A673 (cell line): ENCODE results near the gene ST6GALNAC3. TPM values are rescaled to one million over a fixed set of nuclear protein-coding genes. Genes with fewer than 3 reads are reported as not detected.
A peak's percentile ranks its signal among the peaks of the same experiment; 100 is the strongest.

Source experiments
- BruUV-seq: library from RNA; stranded (reverse); fragments of 400-500 nt; replicated peaks from 2 replicates; lab custom pipeline; 2021; lab: Mats Ljungman, UMichigan
- CTCF ChIA-PET: fragments of 300-600 bp; sonication (Branson Sonifier 250); formaldehyde crosslinking; loops from one replicate; lab custom pipeline; 2022; ENCODE audit warnings: antibody characterized with exemption; lab: Charles Lee
- POLR2A ChIA-PET: fragments of 300-600 bp; sonication (Branson Sonifier 250); formaldehyde crosslinking; loops from one replicate; lab custom pipeline; 2022; ENCODE audit warnings: antibody characterized with exemption; ENCODE audit not compliant: low non-redundant PET; lab: Charles Lee
- DNase-seq: peaks from one replicate; pipeline ENCODE4 v3.0.0-alpha.2; 2015; ENCODE audit warnings: low spot score
- H3K27ac ChIP-seq: fragments of 200-600 bp; sonication (generic); 2 replicates; pipeline ENCODE4 v1.5.1; 2016; ENCODE audit warnings: mixed run types, low read depth, mild to moderate bottlenecking, mixed read lengths, antibody characterized with exemption, low read length; ENCODE audit not compliant: poor library complexity, severe bottlenecking
- H3K27me3 ChIP-seq: fragments of 200-600 bp; sonication (generic); replicated peaks from 2 replicates; pipeline ENCODE4 v1.6.1; 2017; ENCODE audit warnings: mixed run types, low read depth, mild to moderate bottlenecking, mixed read lengths, antibody characterized with exemption, low read length; ENCODE audit not compliant: insufficient read depth, poor library complexity
- H3K36me3 ChIP-seq: fragments of 200-600 bp; sonication (generic); 2 replicates; pipeline ENCODE4 v1.6.1; 2016; ENCODE audit warnings: mixed run types, mild to moderate bottlenecking, mixed read lengths, antibody characterized with exemption, low read length; ENCODE audit not compliant: insufficient read depth, poor library complexity, severe bottlenecking
- H3K4me1 ChIP-seq: fragments of 200-600 bp; sonication (generic); 2 replicates; pipeline ENCODE4 v1.6.1; 2017; ENCODE audit warnings: mixed run types, mild to moderate bottlenecking, mixed read lengths, antibody characterized with exemption, low read length; ENCODE audit not compliant: insufficient read depth, poor library complexity, severe bottlenecking
- H3K4me3 ChIP-seq: fragments of 200-600 bp; sonication (generic); 2 replicates; pipeline ENCODE4 v1.5.1; 2016; ENCODE audit warnings: low read depth, mixed run types, mild to moderate bottlenecking, mixed read lengths, low read length; ENCODE audit not compliant: poor library complexity, severe bottlenecking
- H3K9me3 ChIP-seq: fragments of 200-600 bp; sonication (generic); 2 replicates; pipeline ENCODE4 v1.6.1; 2016; ENCODE audit warnings: mixed run types, low read depth, mild to moderate bottlenecking, mixed read lengths, antibody characterized with exemption, low read length; ENCODE audit not compliant: poor library complexity, severe bottlenecking
- CTCF ChIP-seq: fragments of 300-800, 200-600 bp; sonication (generic); conservative IDR thresholded peaks from 2 replicates; pipeline ENCODE4 v1.5.1; 2017; ENCODE audit warnings: low read depth, mild to moderate bottlenecking, antibody characterized with exemption, low read length, moderate library complexity, mixed read lengths
- EZH2 ChIP-seq: fragments of 200-600 bp; sonication (generic); IDR thresholded peaks from 2 replicates; pipeline ENCODE4 v1.6.1; 2017; ENCODE audit warnings: borderline replicate concordance, low read depth, mild to moderate bottlenecking, mixed read lengths, antibody characterized with exemption, low read length; ENCODE audit not compliant: poor library complexity, severe bottlenecking
- intact Hi-C: fragments of 100-400 bp; cut with micrococcal nuclease; formaldehyde crosslinking; loops from one replicate; pipeline ENCODE4 v1.10.0; 2022; ENCODE audit not compliant: unreplicated experiment
- total RNA-seq: library from RNA; stranded (reverse); gene quantifications from 2 replicates; pipeline ENCODE4 v1.2.3, GENCODE V29; 2021

Gene ST6GALNAC3
- total RNA-seq, 1 experiment from 2014 or later = 1.2 TPM

GRCh38 chr1:76198452-76198851 is 123.9 kb downstream of the ST6GALNAC3 start:
- no TSS peak for BruUV-seq

GRCh38 chr1:76202670-76203069 is 128.1 kb downstream of the ST6GALNAC3 start:
- no peaks in the 10 kb centered on the region for H3K4me1 ChIP-seq
- no peak for TF ChIP-seq CTCF
- no peak for TF ChIP-seq EZH2
- ChIA-PET POLR2A (no interaction called here), CTCF (no interaction called here)
- no peak for DNase-seq
- H3K36me3 ChIP-seq = no peaks in the 10 kb centered on the region
- no TSS peak for BruUV-seq
- H3K27me3 ChIP-seq = no peaks in the 10 kb centered on the region
- H3K27ac ChIP-seq = no peak overlapping the region
- no peaks in the 10 kb centered on the region for H3K9me3 ChIP-seq
- no peak overlapping the region for H3K4me3 ChIP-seq
- intact Hi-C loops = no loop called here

More at GRCh38 chr1:76198452-76198851, 123.9 kb downstream of the ST6GALNAC3 start:
- CTCF ChIA-PET = no interaction called here
- no peaks in the 10 kb centered on the region for H3K9me3 ChIP-seq
- H3K27ac ChIP-seq = no peak overlapping the region
- TF ChIP-seq CTCF (no peak), EZH2 (no peak)
- POLR2A ChIA-PET = no interaction called here
- H3K4me3 ChIP-seq = no peak overlapping the region
- no peaks in the 10 kb centered on the region for H3K4me1 ChIP-seq
- no peaks in the 10 kb centered on the region for H3K36me3 ChIP-seq
- DNase-seq = peak; percentile 2
- no peaks in the 10 kb centered on the region for H3K27me3 ChIP-seq
- intact Hi-C loops = no loop called here

- Histone ChIP-seq H3K27me3 (no peaks in the 10 kb centered on the region), H3K4me3 (no peak overlapping the region), H3K36me3 (no peaks in the 10 kb centered on the region), H3K27ac (no peak overlapping the region), H3K4me1 (no peaks in the 10 kb centered on the region), H3K9me3 (no peaks in the 10 kb centered on the region)
- no TSS peak for BruUV-seq
- CTCF ChIA-PET = no interaction called here
- TF ChIP-seq EZH2 (no peak), CTCF (no peak)
- peak; percentile 1 for DNase-seq
- POLR2A ChIA-PET = no interaction called here
- intact Hi-C loops = no loop called here
These were observed 128.6 kb downstream of the ST6GALNAC3 start for GRCh38 chr1:76203127-76203526.
